Neural progenitor cell (in vitro differentiated cells): ENCODE measurements around the gene AFMID. TPM values are rescaled to one million over a fixed set of nuclear protein-coding genes. Genes with fewer than 3 reads are reported as not detected.

Experiments used
- DNase-seq: peaks from one replicate; pipeline ENCODE4 v3.0.0-alpha.2; 2016; ENCODE audit warnings: low spot score
- H2AFZ ChIP-seq: fragments of 200-600 bp; sonication (generic); replicated peaks from 2 replicates; pipeline ENCODE4 v1.6.1; 2016; ENCODE audit warnings: antibody characterized with exemption
- H3F3A ChIP-seq: fragments of 200-600 bp; sonication (generic); 2 replicates; pipeline ENCODE4 v1.6.1; 2016; ENCODE audit warnings: antibody characterized with exemption, low read depth
- H3K27ac ChIP-seq: fragments of 200-600 bp; sonication (generic); 2 replicates; pipeline ENCODE4 v1.5.1; 2016; ENCODE audit warnings: mild to moderate bottlenecking
- H3K27me3 ChIP-seq: fragments of 200-600 bp; sonication (generic); 2 replicates; pipeline ENCODE4 v1.6.1; 2016; ENCODE audit warnings: mild to moderate bottlenecking, moderate library complexity
- H3K36me3 ChIP-seq: fragments of 200-600 bp; sonication (generic); 2 replicates; pipeline ENCODE4 v1.5.1; 2016
- H3K4me1 ChIP-seq: fragments of 200-600 bp; sonication (generic); 2 replicates; pipeline ENCODE4 v1.6.1; 2016; ENCODE audit warnings: mixed run types
- H3K4me2 ChIP-seq: fragments of 200-600 bp; sonication (generic); 2 replicates; pipeline ENCODE4 v1.6.1; 2016
- H3K4me3 ChIP-seq: fragments of 200-600 bp; sonication (generic); 2 replicates; pipeline ENCODE4 v1.5.1; 2016
- H3K79me2 ChIP-seq: fragments of 200-600 bp; sonication (generic); 2 replicates; pipeline ENCODE4 v1.6.1; 2016; ENCODE audit warnings: low read depth
- H3K9ac ChIP-seq: fragments of 200-600 bp; sonication (generic); 2 replicates; pipeline ENCODE4 v1.6.1; 2016
- H3K9me3 ChIP-seq: fragments of 200-600 bp; sonication (generic); 2 replicates; pipeline ENCODE4 v1.5.1; 2016; ENCODE audit warnings: low read depth
- H4K20me1 ChIP-seq: fragments of 200-600 bp; sonication (generic); 2 replicates; pipeline ENCODE4 v1.6.1; 2016; ENCODE audit warnings: low read depth
- H3K27ac Mint-ChIP-seq: 3 replicates; pipeline ENCODE4 v1.8.0; 2021; ENCODE audit warnings: mixed read lengths
- H3K27me3 Mint-ChIP-seq: 2 replicates; pipeline ENCODE4 v1.8.0; 2022; ENCODE audit warnings: low read depth, mild to moderate bottlenecking, inconsistent platforms, moderate library complexity, mixed read lengths; ENCODE audit not compliant: insufficient read depth
- H3K36me3 Mint-ChIP-seq: 3 replicates; pipeline ENCODE4 v1.8.0; 2021; ENCODE audit warnings: mixed read lengths
- H3K4me1 Mint-ChIP-seq: 3 replicates; pipeline ENCODE4 v1.8.0; 2021; ENCODE audit warnings: mixed read lengths
- H3K4me3 Mint-ChIP-seq: 3 replicates; pipeline ENCODE4 v1.8.0; 2021; ENCODE audit warnings: mild to moderate bottlenecking, moderate library complexity, mixed read lengths
- H3K9me3 Mint-ChIP-seq: 3 replicates; pipeline ENCODE4 v1.8.0; 2020; ENCODE audit warnings: mixed read lengths
- EZH2 ChIP-seq: fragments of 200-600 bp; sonication (generic); IDR thresholded peaks from 2 replicates; pipeline ENCODE4 v1.6.1; 2017; ENCODE audit warnings: antibody characterized with exemption, mild to moderate bottlenecking, moderate library complexity
- EZH2phosphoT487 ChIP-seq: fragments of 200-600 bp; sonication (generic); IDR thresholded peaks from 2 replicates; pipeline ENCODE4 v1.6.1; 2017; ENCODE audit warnings: antibody characterized with exemption
- total RNA-seq: library from RNA; depleted of rRNA; stranded (reverse); fragments of >200 nt; gene quantifications from 2 replicates; pipeline ENCODE4 v1.2.3, GENCODE V29; 2015; ENCODE audit warnings: low replicate concordance
- TF ChIP-seq, protein P1 (sequence below): fragments of 200-600 bp; sonication (generic); IDR thresholded peaks from 2 replicates; pipeline ENCODE4 v1.5.1; 2017; ENCODE audit warnings: antibody characterized with exemption, mild to moderate bottlenecking

Gene AFMID
- total RNA-seq, 1 donor from 2014 or later, result 76.8 TPM

- Histone ChIP-seq H3K27me3 (peaks cover 21% of the 10 kb centered on the region), H3F3A (peaks cover 46% of the 10 kb centered on the region), H3K9ac (no peak overlapping the region), H3K4me2 (no peak overlapping the region), H3K27ac (peak overlapping the region; percentile 31), H2AFZ (no peak overlapping the region), H3K9me3 (no peaks in the 10 kb centered on the region), H3K36me3 (no peaks in the 10 kb centered on the region), H4K20me1 (peaks cover 6% of the 10 kb centered on the region), H3K79me2 (peaks cover 4% of the 10 kb centered on the region), H3K4me1 (peaks cover 3% of the 10 kb centered on the region), H3K4me3 (no peak overlapping the region)
- Mint-ChIP-seq H3K36me3 (peaks cover 10% of the 10 kb centered on the region), H3K9me3 (no peaks in the 10 kb centered on the region), H3K27ac (no peak overlapping the region), H3K4me3 (no peak overlapping the region), H3K27me3 (peaks cover 20% of the 10 kb centered on the region), H3K4me1 (peaks cover 28% of the 10 kb centered on the region)
- no peak for DNase-seq
- no peak for TF ChIP-seq EZH2
- no peak for TF ChIP-seq EZH2phosphoT487
- TF ChIP-seq, protein P1, sequence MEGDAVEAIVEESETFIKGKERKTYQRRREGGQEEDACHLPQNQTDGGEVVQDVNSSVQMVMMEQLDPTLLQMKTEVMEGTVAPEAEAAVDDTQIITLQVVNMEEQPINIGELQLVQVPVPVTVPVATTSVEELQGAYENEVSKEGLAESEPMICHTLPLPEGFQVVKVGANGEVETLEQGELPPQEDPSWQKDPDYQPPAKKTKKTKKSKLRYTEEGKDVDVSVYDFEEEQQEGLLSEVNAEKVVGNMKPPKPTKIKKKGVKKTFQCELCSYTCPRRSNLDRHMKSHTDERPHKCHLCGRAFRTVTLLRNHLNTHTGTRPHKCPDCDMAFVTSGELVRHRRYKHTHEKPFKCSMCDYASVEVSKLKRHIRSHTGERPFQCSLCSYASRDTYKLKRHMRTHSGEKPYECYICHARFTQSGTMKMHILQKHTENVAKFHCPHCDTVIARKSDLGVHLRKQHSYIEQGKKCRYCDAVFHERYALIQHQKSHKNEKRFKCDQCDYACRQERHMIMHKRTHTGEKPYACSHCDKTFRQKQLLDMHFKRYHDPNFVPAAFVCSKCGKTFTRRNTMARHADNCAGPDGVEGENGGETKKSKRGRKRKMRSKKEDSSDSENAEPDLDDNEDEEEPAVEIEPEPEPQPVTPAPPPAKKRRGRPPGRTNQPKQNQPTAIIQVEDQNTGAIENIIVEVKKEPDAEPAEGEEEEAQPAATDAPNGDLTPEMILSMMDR, result no peak
Measured at GRCh38 chr17:78226055-78226758, 39.0 kb downstream of the AFMID start.

DNA sequence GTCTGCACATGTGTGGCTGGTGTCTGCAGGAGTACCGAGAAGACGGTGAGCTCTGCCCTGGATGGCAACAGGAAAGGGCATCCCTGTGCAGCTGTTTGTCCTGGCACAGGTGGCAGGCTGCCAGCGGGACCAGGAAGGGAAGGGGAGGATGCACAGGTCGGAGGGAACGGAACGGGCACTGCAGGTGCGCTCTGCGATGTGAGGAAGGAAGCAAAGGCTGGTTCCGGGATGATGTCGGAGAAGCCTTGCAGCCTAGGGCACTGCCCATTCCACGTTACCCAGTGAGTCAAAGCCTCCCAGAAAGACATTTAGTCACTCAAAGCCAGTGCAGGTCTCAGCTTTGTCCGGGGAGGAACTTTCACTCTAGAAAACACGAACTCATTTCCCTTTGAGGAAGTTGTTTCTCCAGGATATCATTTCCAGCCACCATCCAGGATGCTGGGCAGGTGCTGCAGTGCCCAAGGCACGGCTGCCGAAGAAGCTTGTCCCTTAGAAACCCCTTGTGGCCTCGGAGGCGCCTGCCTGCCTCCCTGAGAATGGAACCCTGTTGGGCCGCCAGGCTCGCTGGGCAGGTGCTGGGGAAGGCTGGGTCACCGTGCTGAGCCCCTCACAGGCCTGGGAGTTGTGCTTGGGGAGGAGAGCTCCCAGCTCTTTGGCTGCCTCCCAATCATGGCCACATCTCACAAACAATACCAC lies 39.7 kb downstream of the AFMID start:
- Histone ChIP-seq H3F3A (peaks cover 39% of the 10 kb centered on the region), H3K9ac (no peak overlapping the region), H4K20me1 (peaks cover under 1% of the 10 kb centered on the region), H2AFZ (no peak overlapping the region), H3K79me2 (no peaks in the 10 kb centered on the region), H3K4me1 (peaks cover 3% of the 10 kb centered on the region), H3K4me2 (no peak overlapping the region), H3K36me3 (no peaks in the 10 kb centered on the region), H3K27me3 (peaks cover 28% of the 10 kb centered on the region), H3K4me3 (no peak overlapping the region), H3K9me3 (no peaks in the 10 kb centered on the region), H3K27ac (no peak overlapping the region)
- H3K4me1 Mint-ChIP-seq, result peaks cover 28% of the 10 kb centered on the region
- no peak for TF ChIP-seq EZH2
- TF ChIP-seq, protein P1, result no peak
- H3K27me3 Mint-ChIP-seq, result peaks cover 23% of the 10 kb centered on the region
- H3K36me3 Mint-ChIP-seq, result peaks cover 10% of the 10 kb centered on the region
- H3K27ac Mint-ChIP-seq, result no peak overlapping the region
- H3K4me3 Mint-ChIP-seq, result no peak overlapping the region
- no peak for DNase-seq
- no peaks in the 10 kb centered on the region for H3K9me3 Mint-ChIP-seq

GRCh38 chr17:78227455-78227916 lies 40.3 kb downstream of the AFMID start:
- Histone ChIP-seq H2AFZ (no peak overlapping the region), H4K20me1 (no peaks in the 10 kb centered on the region), H3K9me3 (no peaks in the 10 kb centered on the region), H3K79me2 (no peaks in the 10 kb centered on the region), H3K27ac (no peak overlapping the region), H3F3A (peaks cover 34% of the 10 kb centered on the region), H3K4me2 (no peak overlapping the region), H3K27me3 (peaks cover 33% of the 10 kb centered on the region), H3K4me1 (peaks cover 3% of the 10 kb centered on the region), H3K9ac (no peak overlapping the region), H3K4me3 (no peak overlapping the region), H3K36me3 (no peaks in the 10 kb centered on the region)
- Mint-ChIP-seq H3K27ac (no peak overlapping the region), H3K36me3 (peaks cover 10% of the 10 kb centered on the region), H3K9me3 (no peaks in the 10 kb centered on the region), H3K27me3 (peaks cover 26% of the 10 kb centered on the region), H3K4me3 (no peak overlapping the region), H3K4me1 (peaks cover 28% of the 10 kb centered on the region)
- peak; percentile 42 for DNase-seq
- TF ChIP-seq EZH2 (no peak), EZH2phosphoT487 (no peak)
- TF ChIP-seq, protein P1, result no peak
